Bronchial epithelial cell (primary cell): Measurements from ENCODE around the gene ADPRM. TPM values are rescaled to one million over a fixed set of nuclear protein-coding genes. Genes with fewer than 3 reads are reported as not detected.
A peak's percentile ranks its signal among the peaks of the same experiment; 100 is the strongest.

ENCODE experiments used
- DNase-seq: peaks from one replicate; pipeline ENCODE4 v3.0.0-alpha.2; 2010; ENCODE audit warnings: low read depth
- FAIRE-seq: peaks from 2 replicates; lab custom pipeline; 2011; peaks lifted over from hg19 to GRCh38; lab: Jason Lieb, UNC
- H3K27me3 ChIP-seq: 2 replicates; pipeline ENCODE4 v1.5.1; 2011; ENCODE audit warnings: low read length; ENCODE audit not compliant: control insufficient read depth, insufficient read depth
- H3K36me3 ChIP-seq: 2 replicates; pipeline ENCODE4 v1.5.1; 2011; ENCODE audit warnings: low read length; ENCODE audit not compliant: control insufficient read depth, insufficient read depth
- H3K4me3 ChIP-seq: 2 replicates; pipeline ENCODE4 v1.5.1; 2011; ENCODE audit warnings: mild to moderate bottlenecking, low read depth, low read length, control low read depth
- total RNA-seq: library from RNA; depleted of rRNA; stranded (reverse); fragments of >200 nt; gene quantifications from 2 replicates; pipeline ENCODE4 v1.2.1, GENCODE V29; 2014
- TF ChIP-seq, protein P1 (sequence below): IDR thresholded peaks from 2 replicates; pipeline ENCODE4 v1.5.1; 2011; ENCODE audit warnings: mild to moderate bottlenecking, moderate library complexity, low read length, control low read depth, inconsistent platforms; ENCODE audit not compliant: insufficient read depth, severe bottlenecking

ADPRM gene
- total RNA-seq, 1 donor from 2014 or later: 20.5 TPM

DNA sequence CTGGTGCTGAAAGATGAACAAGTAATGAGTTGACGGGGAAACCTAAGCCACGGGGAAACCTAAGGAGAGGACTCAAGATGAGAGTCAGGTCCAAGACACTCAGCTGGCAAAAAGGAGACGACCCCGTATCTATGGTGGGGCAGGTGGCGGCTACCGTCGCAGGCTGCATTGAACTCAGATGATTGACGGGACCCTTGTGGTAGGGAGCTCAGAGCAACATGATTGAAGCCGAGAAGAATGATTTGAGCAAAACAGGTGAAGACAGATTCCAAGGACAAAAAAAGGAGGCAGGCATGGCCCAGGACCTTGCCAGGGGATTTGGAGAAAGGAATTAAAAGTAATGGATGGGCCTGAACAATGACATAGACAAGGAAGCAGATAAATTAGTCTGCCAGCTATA is 32.8 kb upstream of the ADPRM start:
- no peak overlapping the region for H3K4me3 ChIP-seq
- TF ChIP-seq, protein P1, sequence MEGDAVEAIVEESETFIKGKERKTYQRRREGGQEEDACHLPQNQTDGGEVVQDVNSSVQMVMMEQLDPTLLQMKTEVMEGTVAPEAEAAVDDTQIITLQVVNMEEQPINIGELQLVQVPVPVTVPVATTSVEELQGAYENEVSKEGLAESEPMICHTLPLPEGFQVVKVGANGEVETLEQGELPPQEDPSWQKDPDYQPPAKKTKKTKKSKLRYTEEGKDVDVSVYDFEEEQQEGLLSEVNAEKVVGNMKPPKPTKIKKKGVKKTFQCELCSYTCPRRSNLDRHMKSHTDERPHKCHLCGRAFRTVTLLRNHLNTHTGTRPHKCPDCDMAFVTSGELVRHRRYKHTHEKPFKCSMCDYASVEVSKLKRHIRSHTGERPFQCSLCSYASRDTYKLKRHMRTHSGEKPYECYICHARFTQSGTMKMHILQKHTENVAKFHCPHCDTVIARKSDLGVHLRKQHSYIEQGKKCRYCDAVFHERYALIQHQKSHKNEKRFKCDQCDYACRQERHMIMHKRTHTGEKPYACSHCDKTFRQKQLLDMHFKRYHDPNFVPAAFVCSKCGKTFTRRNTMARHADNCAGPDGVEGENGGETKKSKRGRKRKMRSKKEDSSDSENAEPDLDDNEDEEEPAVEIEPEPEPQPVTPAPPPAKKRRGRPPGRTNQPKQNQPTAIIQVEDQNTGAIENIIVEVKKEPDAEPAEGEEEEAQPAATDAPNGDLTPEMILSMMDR: no peak
- FAIRE-seq: no peak

DNA sequence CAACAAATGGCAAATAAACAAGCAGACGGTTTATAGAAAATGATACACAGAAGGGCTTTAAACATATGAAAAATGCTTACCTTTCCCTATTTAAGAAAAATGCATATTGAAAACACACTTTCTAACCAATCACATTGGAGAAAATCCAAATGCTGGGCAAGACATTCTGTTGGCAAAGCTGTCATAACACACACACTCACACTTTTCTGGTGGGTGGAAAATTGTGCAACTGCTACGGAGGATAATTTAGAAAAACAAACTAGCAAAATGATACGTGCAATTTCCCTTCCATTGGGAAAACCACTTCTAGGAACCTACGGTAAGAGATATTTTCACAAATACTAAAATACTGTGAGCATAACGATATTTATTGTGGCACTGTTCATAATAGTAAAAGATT is 30.5 kb upstream of the ADPRM start:
- TF ChIP-seq, protein P1: no peak
- Histone ChIP-seq H3K4me3 (no peak overlapping the region), H3K36me3 (no peaks in the 10 kb centered on the region), H3K27me3 (no peaks in the 10 kb centered on the region)
- DNase-seq: no peak
- FAIRE-seq: no peak

More for the DNA sequence above, 32.8 kb upstream of the ADPRM start:
- H3K27me3 ChIP-seq: no peaks in the 10 kb centered on the region
- no peak for DNase-seq
- H3K36me3 ChIP-seq: no peaks in the 10 kb centered on the region

DNA sequence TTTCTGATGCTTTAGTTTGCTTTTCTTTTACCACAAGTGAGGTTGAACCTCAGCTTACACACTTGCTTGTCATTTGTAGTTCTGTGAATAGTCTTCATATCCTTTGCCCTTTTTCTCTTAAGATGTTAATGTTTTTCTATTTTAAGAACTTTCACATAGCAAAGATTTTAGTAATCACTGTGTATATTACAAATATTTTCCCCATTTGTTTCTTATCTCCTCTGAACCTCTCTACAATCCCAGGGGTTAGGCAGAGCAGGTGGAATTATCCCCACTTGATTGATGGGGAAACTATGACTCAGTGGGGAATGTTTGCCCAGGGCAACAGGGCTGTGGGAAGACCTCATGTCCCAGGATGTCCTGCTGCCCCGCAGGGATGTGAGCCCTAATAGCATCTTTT is 28.6 kb upstream of the ADPRM start:
- DNase-seq (peak; percentile 4), FAIRE-seq (no peak)
- TF ChIP-seq, protein P1: no peak
- Histone ChIP-seq H3K27me3 (no peaks in the 10 kb centered on the region), H3K36me3 (no peaks in the 10 kb centered on the region), H3K4me3 (no peak overlapping the region)

DNA sequence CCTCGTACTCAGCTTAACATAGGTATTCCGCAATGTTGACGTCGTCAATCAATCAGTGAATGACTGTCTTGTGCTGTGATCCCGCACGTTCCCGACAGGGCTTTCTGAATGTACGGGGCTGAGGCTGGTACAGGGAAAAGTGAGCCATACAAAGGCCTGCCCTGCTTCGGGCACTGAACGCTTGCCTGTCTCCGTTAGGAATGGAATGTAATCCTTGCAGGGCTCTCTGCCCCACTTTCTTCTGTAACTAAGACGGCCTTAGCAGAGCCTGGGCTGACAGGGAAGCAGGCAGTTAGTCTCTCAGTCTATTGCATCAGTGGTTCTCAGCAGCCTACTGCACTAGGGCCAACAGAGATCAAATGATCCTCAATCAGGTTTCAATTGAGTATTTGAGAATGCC is 24.1 kb upstream of the ADPRM start:
- FAIRE-seq (no peak), DNase-seq (no peak)
- Histone ChIP-seq H3K27me3 (no peaks in the 10 kb centered on the region), H3K36me3 (peaks cover 1% of the 10 kb centered on the region), H3K4me3 (no peak overlapping the region)
- TF ChIP-seq, protein P1: no peak

DNA sequence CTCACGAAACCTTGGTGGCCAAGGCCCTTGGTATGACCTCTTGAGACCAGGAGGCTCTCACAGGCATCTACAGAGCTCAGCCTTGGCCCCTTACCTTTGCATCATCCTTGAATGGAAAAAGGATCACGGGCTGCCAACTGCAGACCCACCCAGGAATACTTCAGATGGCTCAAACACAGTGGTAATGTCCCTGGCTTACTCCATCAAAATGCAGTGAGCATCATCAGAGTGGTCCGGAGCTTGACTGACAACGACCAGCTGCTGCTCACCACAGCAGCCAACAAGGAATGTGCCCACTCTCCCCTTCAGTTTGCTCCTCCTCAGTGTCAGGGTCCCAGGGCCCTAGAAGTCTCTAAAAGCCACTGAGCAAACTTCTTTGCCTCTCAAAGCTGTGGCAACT is 22.7 kb upstream of the ADPRM start:
- Histone ChIP-seq H3K27me3 (no peaks in the 10 kb centered on the region), H3K36me3 (peaks cover 1% of the 10 kb centered on the region), H3K4me3 (no peak overlapping the region)
- FAIRE-seq (no peak), DNase-seq (no peak)
- TF ChIP-seq, protein P1: no peak

DNA sequence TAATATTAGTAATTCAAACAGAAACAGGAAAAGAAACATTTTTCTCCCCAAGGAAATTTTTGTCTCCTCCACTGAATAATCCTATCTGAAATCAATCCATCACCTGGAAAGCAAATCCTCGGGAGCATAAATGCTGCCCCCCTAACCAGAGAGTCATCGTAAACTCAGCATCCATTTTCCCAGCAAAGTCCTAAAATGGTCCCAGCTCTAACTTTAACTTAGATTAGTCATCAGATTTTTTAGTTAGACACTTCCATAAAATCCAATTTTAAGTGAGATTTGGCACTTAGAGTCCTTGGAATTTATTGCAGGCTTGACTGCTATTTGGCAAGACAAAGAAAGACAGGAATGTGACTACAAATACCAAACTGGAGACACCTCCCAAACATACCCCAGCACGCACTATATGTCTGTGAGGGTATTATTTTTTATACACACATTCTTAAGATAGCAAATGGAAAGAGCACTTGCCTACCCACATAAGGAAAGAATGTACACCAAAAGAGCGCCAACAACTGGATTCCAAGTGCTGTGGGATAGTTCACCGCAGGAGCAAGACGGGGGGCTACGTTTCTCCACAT is 15.4 kb upstream of the ADPRM start:
- H3K27me3 ChIP-seq: no peaks in the 10 kb centered on the region
- TF ChIP-seq, protein P1: no peak
- H3K36me3 ChIP-seq: peaks cover 17% of the 10 kb centered on the region
- DNase-seq (no peak), FAIRE-seq (no peak)
- no peak overlapping the region for H3K4me3 ChIP-seq
